ENCODE data around the gene INPPL1. TPM values are rescaled to one million over a fixed set of nuclear protein-coding genes. Genes with fewer than 3 reads are reported as not detected.
A peak's percentile ranks its signal among the peaks of the same experiment; 100 is the strongest.

Gene INPPL1
- total and polyA plus RNA-seq, 8 donors: 20.9 to 226 (median 99.2) TPM

DNA sequence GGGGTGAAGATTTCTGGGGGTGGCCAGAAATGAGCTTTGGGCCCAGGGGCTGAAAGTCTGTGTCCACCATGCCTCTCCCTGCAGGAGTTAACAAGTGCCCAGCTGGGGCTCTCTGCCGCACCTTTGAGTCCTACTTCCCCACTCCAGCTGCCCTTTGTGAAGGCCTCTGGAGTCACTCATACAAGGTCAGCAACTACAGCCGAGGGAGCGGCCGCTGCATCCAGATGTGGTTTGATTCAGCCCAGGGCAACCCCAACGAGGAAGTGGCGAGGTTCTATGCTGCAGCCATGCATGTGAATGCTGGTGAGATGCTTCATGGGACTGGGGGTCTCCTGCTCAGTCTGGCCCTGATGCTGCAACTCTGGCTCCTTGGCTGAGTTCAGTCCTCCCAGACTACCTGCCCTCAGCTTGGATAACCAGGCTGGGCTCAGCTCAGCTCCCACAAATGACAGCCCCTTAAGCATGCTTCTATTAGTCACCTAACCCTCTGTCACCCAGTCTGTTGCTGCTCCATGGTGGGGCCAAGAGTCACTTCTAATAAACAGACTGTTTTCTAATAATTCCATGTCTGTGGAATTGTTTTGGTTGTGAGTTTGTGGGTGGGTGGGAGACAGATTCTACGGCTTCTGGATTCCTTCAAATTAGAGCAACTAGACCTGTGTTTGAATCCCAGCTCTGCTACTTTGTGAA, 3.0 kb upstream of the INPPL1 start:
- Histone ChIP-seq H3K36me3 (peaks cover 0 to 2% (median 0%) of the 10 kb centered on the region in 4 donors), H3K27me3 (peaks cover 0 to 9% (median 4%) of the 10 kb centered on the region in 3 donors), H3K27ac (peak overlapping the region in 3 of 5 donors; percentile 95 to 97 (median 97)), H3K9me3 (no peaks in the 10 kb centered on the region), H3K4me3 (no peak overlapping the region), H3K4me1 (peaks cover 20 to 31% (median 27%) of the 10 kb centered on the region in 4 donors)
- TF ChIP-seq POLR2A (IDR thresholded peaks at IDR 0.05) (no peak), POLR2AphosphoS5 (IDR thresholded peaks at IDR 0.05) (no peak), EP300 (IDR thresholded peaks at IDR 0.05) (no peak)
- TF ChIP-seq, protein P1, sequence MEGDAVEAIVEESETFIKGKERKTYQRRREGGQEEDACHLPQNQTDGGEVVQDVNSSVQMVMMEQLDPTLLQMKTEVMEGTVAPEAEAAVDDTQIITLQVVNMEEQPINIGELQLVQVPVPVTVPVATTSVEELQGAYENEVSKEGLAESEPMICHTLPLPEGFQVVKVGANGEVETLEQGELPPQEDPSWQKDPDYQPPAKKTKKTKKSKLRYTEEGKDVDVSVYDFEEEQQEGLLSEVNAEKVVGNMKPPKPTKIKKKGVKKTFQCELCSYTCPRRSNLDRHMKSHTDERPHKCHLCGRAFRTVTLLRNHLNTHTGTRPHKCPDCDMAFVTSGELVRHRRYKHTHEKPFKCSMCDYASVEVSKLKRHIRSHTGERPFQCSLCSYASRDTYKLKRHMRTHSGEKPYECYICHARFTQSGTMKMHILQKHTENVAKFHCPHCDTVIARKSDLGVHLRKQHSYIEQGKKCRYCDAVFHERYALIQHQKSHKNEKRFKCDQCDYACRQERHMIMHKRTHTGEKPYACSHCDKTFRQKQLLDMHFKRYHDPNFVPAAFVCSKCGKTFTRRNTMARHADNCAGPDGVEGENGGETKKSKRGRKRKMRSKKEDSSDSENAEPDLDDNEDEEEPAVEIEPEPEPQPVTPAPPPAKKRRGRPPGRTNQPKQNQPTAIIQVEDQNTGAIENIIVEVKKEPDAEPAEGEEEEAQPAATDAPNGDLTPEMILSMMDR (IDR thresholded peaks at IDR 0.05): no peak
- intact Hi-C loops (cut with DNase I; ENCODE audit: low total_unique reads): no loop called here
- DNase-seq: peak in 1 of 2 donors; percentile 26
- WGBS, 5 donors: 64 to 82% (median 78%) methylated on average over 7 of the region's 7 CpGs

DNA sequence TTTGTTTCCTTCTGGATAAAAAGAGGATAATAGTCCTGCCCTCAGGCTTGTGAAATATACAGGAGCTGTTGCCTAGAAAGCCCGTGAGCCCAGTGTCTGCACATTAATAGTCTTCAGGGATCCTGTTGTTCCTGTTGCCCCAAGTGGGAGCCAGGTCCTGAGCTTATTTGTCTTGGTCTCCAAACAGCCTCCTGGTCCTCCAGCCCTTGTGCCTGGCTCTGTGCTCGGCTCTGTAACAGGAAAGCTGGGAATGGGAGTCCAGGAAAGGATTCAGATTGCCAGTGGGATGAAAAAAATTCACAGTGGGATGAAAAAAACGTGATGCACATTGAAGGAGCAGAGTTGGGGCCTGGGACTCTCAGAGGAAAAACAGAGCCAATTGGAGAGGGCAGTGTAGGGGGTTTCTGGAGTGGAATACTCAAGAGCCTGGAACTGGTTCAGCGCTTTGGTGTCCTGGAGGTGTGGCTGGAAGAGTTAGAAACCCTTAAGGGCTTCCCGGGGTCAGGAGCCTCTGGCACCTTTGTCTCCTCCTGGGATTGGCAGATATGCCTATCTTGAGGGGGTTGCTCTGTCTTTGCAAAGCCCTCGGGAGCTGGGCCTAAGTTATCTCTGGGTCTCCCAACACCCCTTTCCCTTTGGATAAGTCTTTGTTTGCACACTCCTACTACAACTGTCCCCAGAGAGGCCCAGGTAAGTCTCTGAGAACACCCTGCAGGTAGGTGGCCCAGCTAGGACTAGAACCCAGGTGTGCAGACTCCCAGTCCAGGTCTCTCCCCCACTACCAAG, 2.3 kb upstream of the INPPL1 start:
- DNase-seq: peak in 1 of 2 donors; percentile 18

DNA sequence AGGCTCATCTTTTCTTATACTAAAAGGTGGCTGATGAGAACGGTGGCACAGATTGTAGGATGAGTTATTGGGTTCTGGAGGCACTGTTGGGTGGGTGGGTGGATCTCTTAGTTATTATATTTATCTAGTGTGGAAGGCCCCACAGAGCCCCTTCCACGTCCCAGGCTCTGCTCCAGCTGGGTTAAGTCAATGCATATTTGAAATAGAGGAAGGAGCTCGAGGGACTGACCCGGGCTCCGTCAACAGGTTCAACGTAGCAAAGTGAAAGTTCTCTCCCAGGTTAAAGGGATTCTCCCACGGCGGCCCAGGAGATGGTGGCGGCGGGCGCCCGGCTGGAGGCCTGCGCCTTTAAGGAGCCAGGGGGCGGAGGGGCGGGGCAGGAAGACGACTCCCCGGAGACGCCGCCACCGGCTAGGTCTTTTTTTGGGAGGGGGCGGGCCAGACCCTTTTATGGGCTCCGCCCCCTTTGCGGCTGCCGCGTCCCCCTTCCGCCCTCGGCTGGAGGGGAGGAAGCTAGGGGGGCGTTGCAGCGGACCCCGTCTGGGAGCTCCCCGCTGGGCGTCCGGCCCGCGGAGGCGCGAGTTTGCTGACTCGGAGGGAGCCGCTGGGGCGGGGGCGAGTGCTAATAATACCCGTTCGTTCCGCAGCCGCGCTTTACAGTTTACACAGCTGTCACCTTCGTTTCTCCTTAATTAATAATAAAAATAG, 1.5 kb upstream of the INPPL1 start:
- Histone ChIP-seq H3K4me3 (peak overlapping the region; percentile 61 to 85 (median 80)), H3K27me3 (no peaks in the 10 kb centered on the region), H3K27ac (peak overlapping the region; percentile 95 to 98 (median 97)), H3K4me1 (peaks cover 35 to 43% (median 42%) of the 10 kb centered on the region in 4 donors), H3K9me3 (no peaks in the 10 kb centered on the region), H3K36me3 (peaks cover 5 to 16% (median 10%) of the 10 kb centered on the region in 4 donors)
- peak; percentile 96 to 98 for DNase-seq
- TF ChIP-seq POLR2AphosphoS5 (IDR thresholded peaks at IDR 0.05) (peak; percentile 20 to 68 (median 55)), POLR2A (IDR thresholded peaks at IDR 0.05) (no peak)
- TF ChIP-seq, protein P1 (IDR thresholded peaks at IDR 0.05): peak in 4 of 7 experiments; percentile 27 to 78 (median 44)
- 0 to 1% (median 0%) methylated on average over 19 to 47 of the region's 47 CpGs for WGBS, 5 donors
- intact Hi-C loops (cut with DNase I; ENCODE audit: low total_unique reads): no loop called here

More for the DNA sequence above, 2.3 kb upstream of the INPPL1 start:
- Histone ChIP-seq H3K27me3 (peaks cover 0 to 2% (median 1%) of the 10 kb centered on the region in 3 donors), H3K4me1 (peaks cover 28 to 37% (median 35%) of the 10 kb centered on the region in 4 donors), H3K27ac (peak overlapping the region; percentile 95 to 98 (median 97)), H3K9me3 (no peaks in the 10 kb centered on the region), H3K4me3 (peak overlapping the region; percentile 61 to 85 (median 80)), H3K36me3 (peaks cover 1 to 8% (median 5%) of the 10 kb centered on the region in 4 donors)
- TF ChIP-seq POLR2AphosphoS5 (IDR thresholded peaks at IDR 0.05) (no peak), POLR2A (IDR thresholded peaks at IDR 0.05) (no peak)
- TF ChIP-seq, protein P1 (IDR thresholded peaks at IDR 0.05): no peak
- intact Hi-C loops (cut with DNase I; ENCODE audit: low total_unique reads): no loop called here
- 53 to 65% (median 60%) methylated on average over 6 of the region's 6 CpGs for WGBS, 5 donors
